GM12875 (cell line): ENCODE data around the gene LCMT2.

ENCODE experiments used
- H3K4me3 ChIP-seq: one replicate; pipeline ENCODE4 v1.5.1; 2011; ENCODE audit warnings: low read depth, low read length, control low read depth
- TF ChIP-seq, protein P1 (sequence below): IDR thresholded peaks from 2 replicates; pipeline ENCODE4 v1.5.1; 2011; ENCODE audit warnings: low read depth, mild to moderate bottlenecking, control low read depth, inconsistent platforms, low read length, moderate library complexity, borderline replicate concordance; ENCODE audit not compliant: insufficient read depth

Gene LCMT2

DNA sequence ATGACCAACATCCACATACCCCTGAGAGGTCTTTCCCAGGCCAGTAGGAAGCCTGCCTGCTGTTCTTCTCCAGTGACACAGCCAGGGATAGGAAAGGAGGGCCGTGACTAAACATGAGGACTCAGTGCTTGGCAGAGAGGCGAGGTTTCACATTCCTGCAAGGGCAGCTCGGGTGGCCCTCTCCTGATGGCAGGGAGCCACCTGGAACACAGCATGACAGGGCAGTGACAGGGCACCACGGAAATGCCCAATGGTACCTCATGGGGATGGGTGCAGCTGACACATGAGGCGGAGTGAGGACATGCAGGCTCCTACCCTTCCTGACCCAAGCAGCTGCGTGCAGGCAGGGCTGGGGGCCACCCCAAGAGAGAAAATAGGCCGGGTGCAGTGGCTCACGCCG lies 56.2 kb downstream of the LCMT2 start:
- TF ChIP-seq, protein P1, sequence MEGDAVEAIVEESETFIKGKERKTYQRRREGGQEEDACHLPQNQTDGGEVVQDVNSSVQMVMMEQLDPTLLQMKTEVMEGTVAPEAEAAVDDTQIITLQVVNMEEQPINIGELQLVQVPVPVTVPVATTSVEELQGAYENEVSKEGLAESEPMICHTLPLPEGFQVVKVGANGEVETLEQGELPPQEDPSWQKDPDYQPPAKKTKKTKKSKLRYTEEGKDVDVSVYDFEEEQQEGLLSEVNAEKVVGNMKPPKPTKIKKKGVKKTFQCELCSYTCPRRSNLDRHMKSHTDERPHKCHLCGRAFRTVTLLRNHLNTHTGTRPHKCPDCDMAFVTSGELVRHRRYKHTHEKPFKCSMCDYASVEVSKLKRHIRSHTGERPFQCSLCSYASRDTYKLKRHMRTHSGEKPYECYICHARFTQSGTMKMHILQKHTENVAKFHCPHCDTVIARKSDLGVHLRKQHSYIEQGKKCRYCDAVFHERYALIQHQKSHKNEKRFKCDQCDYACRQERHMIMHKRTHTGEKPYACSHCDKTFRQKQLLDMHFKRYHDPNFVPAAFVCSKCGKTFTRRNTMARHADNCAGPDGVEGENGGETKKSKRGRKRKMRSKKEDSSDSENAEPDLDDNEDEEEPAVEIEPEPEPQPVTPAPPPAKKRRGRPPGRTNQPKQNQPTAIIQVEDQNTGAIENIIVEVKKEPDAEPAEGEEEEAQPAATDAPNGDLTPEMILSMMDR = no peak
- no peak overlapping the region for H3K4me3 ChIP-seq
